GM04504 (cell line): ENCODE results near the gene PANK4.
"Not testable (repeated sequence)": the region's sequence is repeated elsewhere in the genome, so short reads cannot be mapped to it uniquely, and the experiment has no call there.

Experiments
- DNase-seq: peaks from one replicate; pipeline ENCODE4 v3.0.0-alpha.2; 2012; ENCODE audit warnings: low read depth

PANK4 gene

DNA sequence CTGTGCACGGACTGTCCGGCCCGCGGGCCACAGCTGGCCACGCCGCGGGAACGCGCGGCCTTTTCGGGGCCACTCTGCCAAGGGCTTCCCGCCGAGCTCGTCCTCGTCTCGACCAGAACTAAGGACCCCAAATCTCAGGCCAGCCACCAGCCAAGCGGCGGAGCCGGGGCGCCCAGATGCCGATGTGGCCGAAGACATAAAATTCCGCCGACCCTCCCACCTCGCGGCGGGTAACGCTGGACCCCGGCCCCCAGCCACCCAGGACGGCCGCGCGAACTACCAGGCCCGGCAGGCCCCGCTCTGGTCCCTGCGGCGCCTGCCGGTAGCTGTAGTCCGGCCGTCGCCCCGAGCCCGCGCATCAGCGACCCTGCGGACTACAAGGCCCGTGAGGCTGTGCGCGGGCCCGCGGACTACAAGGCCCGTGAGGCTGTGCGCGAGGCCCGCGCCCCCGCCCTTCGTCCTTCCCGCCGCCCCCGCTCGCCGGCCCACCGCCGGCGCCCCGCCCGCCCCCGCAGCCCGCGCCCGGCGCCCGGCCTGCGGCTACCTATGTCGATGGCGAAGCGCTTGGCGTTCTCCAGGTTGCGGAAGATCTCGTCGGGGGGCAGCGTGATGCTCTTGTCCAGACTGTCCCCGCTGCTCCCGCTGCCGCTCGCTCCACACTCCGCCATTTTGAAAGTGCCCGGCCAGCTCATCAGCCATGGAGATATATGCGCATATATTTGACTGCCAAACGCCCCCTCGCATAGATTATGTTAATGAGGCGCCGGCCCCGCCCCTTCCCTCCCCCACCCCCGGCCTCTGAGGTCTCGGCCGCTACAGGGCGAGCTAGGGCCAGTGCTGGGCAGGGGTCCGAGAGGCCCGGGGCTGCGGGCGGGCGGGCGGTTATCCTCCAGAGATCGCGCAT is at the start of gene PANK4:
Gene PANK4 (minus strand): TSS at position 677 of the 904 bp plus-strand sequence. CDS start 9 bp downstream, at position 668.
- peak; percentile 80 for DNase-seq

DNA sequence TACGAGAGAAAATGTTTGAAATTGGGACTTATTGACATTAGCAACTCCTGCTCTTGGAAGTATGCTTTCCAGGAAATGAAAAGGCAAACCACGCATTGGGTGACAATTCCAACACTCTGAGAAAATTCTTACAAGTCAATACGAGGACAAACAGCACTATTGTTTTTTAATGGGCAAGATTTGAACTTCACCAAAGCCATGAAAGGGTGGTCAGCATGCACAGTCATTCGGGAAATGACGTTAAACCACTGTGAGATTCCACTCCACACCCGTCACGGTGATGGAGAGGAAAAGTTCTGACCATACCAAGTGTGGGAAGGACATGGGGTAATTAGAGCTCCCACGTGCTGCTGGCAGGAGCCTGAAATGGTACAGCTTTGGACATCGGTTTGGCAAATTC is 48.0 kb upstream of the PANK4 start:
- DNase-seq: no peak

DNA sequence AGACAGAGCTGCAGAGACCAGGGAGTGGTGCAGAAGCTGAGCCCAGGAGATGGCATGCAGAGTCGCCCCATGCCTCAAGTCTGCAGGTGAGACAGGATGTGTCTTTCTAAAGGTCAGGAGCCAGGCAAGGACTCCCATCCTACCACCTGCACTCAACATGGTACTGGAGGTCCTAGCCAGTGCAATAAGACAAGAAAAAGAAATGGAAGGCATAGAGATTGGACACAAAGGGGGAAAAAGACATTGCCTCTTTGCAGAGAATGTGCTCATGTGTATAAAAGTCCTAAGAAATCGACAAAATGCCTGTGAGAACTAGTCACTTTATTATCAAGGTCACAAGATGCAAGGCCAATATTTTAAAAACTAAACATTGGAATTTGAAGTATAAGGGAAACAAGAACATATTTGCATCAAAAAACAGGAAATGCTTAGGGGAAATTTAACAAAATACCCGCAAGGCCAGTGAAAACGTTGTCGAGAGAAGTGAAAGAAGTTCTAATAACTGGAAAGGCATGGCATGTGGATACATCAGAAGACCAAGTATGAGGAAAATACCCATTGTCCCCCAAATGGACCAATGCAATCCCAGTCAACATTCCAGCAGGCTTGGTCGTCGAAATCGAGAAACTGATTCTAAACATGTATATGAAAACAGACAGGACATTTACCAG is 47.0 kb upstream of the PANK4 start:
- DNase-seq: no peak

DNA sequence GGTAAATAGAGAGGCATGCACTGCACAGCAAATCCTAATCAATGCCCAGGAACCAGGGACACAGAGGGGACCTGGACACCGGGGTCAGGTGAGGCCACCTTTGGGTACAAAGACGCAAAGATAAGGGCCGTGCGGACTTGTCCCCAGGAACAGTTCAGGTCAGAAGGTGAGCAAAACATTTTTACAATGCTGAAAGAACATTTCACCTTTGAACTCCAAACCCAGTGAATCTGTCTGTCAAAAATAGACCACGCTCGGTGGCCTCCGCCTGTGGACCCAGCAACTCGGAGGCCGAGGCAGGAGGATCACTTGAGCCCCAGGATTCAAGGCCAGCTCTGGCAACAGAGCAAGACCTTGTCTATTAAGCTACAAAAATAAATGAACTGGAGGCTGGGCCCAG is 45.0 kb upstream of the PANK4 start:
- DNase-seq: no peak

DNA sequence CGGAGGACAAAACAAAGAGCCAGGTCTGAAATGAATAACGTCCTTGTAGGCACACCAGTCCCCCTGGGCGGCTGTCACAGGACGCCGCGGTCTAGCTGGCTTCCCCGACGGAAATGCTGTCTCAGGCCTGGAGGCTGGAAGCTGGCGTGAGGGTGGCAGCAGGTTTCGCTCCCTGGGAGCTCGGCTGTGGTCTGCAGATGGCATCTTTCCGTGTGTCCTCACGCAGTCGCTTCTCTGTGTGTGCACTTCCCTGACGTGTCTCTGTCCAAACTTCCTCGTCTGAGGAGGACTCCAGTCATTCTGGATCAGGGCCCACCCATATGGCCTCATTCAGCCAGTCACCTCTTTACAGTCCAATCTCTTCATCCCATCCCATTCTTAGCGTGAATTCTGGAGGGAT is 43.9 kb upstream of the PANK4 start:
- DNase-seq: no peak

DNA sequence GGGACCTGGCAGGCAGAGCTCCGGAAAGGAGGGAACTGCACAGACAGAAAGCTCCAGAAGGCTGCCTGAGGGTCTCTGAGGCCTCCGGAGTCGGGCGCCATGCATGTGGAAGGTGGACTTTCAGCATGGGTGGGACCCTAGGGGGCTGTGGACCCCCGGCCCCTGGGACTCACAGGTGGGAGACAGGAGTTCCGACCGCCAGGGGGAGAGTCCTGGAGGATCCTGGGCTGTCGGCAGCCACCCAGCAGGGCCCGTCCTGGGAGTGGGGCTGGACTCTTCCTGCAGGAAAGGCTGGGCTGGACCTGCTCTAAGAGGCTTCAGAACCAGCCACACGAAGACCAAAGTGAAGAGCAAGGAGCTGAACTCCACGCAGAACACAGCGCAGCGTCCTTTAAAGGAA is 43.3 kb upstream of the PANK4 start:
- DNase-seq: not testable (repeated sequence)

DNA sequence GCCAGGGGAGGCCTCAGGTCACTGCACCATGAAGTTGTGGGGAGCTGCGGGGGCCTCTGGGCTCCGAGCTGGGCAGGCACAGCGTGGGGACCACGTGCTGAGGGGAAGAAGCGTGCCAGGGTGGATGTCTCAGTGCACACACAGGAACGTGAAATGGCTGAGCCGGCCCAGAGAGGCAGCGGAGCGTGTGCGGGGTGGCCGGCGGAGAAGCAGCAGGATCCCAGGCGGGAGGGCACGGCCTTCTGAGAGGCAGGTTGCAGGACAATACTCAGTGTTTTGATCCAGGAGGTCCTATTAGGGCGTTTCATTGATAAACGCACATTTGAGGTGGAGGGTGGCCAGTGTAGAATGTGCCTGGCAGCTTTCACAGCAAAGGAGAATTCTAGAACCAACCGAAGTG is 42.7 kb upstream of the PANK4 start:
- DNase-seq: no peak

DNA sequence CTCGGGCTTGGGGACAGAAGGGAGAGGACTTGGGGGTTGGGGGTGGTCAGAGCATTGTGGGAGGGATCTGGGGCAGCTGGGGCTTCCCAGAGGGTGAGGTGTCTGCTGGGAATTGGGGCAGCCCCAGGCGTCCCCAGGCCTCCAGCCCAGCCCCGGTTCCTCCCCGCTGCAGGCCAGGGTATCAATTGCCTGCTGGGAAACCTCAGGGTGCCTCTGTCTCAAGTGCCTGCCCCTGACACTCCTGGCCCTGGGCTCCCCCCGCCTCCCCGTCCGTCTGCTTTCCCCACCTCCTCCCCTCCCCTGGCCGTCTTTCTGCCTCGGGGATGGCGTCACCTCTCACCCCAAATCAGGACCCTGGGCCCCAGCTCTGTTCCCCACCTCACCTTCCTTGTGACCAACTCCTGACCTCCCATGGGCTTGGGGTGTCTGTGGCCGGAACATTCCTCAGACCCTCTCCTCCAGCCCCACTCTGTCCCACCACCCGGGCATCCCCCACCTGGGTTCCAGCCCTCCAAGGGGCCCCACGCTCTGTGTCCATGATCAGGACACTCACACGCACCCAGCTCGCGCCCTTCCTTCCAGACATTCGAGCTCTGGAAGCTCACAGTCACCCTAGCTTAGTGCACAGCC is 41.9 kb upstream of the PANK4 start:
- DNase-seq: not testable (repeated sequence)

DNA sequence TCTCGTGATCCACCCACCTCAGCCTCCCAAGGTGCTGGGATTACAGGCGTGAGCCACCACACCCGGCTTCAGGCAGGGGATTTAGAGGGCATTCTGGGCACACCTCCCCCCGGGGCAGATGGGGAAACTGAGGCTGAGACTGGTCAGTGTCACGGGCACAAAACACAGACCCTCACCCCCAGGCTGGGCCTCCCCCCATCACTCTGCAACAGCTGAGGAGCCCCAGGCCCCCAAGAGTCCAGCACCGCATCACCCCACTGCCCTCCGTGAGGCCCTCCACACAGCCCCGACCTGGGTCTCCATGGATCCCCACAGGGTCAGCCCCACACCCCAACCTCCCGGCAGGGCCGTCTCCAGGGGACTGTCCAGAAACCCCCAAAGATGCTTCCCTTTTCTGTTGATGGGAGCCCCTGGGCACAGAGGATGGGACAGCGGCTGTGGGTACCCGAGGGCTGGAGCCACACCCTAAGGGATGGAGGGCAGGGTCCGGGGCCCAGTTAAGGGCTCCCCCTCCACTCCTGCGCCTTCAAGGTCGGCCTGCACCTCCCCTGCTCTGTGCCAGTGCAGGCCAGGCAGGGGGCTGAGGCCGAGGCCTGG is 40.8 kb upstream of the PANK4 start:
- no peak for DNase-seq

DNA sequence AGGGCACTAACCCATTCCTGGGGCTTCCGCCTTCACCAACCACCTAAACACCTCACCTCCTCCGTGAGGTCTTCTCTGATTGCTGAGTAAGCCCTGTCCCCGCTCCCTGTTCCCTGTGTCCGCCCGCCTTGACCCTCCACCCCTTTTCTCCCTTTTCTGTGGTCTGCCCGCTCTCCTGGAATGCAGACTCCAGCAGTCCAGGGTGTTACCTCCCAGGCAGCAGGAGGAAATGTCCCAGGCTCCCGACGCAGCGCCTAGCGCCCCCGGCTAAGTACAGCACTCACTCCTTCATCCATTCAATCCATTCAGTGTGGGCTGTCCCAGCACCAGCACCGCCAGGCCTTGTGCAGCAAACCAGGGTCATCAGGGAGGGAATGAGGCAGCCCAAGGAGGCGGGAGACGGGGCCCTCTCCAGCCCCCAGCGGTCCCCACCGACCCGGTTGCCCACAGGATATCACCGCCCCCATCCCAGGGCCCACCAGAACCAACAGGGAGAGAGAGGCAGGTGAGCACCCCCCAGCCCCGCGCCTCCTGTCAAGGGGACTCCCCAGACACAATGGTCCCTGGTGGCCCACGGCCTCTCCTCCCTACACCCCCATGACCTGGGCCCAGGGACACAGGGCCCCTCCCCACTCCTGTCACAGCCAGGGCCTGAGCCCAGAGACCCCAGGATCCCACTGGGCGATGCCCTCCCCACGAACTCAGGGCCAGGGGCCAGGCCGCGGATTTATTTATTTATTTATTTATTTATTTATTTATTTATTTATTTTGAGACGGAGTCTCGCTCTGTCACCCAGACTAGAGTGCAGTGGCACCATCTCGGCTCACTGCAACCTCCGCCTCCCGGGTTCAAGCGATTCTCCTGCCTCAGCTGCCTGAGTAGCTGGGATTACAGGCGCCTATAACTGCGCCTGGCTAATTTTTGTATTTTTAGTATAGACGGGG is 40.0 kb upstream of the PANK4 start:
- DNase-seq: no peak

DNA sequence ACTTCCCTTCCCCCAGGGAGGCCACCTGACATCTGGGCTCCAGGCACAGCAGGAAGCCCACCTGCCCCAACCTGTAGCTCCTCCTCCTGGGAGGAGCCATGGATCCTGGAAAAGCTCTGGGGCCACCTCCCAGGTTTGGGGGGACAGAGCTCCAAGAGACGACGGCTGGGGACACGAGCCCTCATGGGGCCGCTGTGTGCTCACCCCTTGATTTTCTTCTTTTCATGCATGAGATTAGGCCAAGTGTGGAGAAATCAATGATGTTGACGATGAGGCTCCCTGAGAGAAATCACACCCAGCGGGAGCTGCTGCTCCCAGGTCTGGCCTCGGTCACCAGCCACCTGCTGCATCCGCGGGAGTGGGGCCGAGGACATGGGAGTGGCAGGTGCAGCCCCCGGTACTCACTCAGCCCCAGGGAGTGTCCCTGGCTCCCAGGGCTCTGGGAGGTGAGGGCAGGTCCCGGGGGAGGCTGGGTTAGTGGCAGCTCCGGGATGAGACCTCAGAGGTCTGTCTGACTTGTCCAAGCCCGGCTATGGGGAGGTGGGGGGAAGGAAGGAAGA is 38.5 kb upstream of the PANK4 start:
- DNase-seq: no peak

DNA sequence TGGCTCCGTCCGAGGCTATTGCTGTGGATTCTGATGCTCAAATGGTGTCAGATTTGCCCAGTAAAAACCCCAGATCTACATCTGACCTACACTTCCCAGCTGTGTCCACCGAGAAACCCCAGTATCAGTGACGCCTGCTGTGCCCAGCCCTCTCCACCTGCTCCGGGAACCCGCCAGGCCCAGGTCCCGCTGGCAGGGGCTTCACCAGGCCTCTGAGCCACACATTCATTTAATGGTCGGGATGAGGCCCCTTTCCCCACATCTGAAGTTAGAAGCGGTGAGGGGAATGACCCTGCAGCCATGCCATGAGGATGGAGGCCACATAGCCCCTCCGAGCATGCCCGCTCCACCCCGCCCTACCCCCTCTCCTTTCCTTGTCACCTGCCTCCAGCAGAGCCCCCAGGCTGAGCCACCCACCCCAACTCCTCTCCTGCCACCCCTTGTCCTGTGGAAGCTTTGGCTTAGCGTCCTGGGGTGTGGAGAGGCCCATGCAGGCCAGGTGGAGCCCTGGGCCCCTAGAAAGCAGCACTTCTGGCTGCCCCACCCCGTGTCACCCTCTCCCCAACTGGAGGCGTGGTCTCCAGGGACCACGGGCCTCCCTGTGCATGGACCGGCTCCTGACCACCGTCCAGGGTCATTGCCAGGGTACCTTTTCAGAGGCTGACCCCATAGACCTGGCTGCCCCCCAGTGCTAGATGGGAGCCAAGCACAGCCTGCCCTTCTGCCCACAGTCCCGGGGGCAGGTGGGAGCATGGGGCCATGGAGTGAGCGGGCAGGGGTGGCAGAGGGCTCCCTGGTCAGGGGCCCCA is 37.8 kb upstream of the PANK4 start:
- no peak for DNase-seq

DNA sequence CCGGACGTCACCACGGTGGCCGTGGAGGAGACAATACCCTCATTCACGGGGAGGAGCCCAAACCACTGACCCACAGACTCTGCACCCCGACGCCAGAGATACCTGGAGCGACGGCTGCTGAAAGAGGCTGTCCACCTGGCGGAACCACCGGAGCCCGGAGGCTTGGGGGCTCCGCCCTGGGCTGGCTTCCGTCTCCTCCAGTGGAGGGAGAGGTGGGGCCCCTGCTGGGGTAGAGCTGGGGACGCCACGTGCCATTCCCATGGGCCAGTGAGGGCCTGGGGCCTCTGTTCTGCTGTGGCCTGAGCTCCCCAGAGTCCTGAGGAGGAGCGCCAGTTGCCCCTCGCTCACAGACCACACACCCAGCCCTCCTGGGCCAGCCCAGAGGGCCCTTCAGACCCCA is 36.8 kb upstream of the PANK4 start:
- DNase-seq: no peak

DNA sequence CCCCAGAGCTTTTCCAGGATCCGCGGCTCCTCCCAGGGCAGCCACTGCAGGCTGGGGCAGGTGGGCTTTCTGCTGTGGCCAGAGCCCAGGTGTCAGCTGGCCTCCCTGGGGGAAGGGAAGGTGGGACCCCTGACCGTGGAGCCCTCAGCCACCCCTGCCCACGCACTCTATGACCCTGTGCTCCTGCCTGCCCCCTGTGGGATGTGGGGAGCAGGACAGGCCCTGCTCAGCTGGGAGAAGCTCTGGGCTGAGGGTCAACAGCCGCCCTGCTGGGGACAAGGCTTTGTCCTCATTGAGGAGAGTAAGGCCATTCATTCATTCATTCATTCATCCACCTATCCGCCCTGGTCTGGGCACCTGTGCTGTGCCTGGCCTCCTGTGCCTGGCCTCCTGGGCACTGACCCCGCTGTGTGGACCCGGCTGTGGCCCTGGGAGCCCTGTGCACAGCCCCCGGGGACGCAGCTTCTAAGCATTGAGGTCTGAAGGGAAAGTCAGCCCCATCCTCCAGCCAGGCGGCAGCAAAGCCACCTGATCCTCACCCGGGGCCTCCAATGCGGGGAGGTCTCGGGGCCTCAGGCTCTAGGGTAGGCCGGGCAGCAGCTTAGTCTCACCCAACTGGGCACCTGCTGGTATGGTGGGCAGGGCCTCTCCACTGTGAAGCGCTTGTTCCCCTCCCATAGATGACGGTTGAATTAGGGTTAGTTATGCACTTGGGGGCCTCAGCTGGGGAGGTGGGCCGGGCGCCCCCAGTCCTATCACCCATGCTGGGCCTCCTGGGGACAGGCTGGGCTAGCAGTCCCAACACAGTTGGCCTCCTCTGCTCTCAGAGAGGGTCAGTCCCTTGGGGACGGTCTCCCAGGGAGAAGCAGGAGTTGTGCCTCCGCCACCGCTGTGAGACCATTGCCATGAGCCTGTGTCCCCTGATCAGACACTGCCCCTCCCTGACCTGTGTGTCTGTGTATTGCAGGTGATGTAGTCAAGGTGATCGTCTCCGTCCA is 35.8 kb upstream of the PANK4 start:
- no peak for DNase-seq

DNA sequence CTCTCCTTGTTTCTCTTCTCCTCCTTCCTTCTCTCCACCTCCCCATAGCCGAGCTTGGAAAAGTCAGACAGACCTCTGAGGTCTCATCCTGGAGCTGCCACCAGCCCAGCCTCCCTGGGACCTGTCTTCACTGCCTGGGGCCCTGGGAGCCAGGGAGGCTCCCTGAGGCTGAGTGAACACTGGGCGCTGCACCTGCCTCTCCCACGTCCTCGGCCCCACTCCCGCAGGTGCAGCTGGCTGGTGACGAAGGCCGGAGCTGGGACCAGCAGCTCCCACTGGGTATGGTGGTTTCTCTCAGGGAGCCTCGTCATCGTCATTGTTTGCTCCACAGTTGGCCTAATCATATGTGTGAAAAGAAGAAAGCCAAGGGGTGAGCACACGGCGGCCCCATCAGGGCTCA is 35.0 kb upstream of the PANK4 start:
- DNase-seq: no peak

DNA sequence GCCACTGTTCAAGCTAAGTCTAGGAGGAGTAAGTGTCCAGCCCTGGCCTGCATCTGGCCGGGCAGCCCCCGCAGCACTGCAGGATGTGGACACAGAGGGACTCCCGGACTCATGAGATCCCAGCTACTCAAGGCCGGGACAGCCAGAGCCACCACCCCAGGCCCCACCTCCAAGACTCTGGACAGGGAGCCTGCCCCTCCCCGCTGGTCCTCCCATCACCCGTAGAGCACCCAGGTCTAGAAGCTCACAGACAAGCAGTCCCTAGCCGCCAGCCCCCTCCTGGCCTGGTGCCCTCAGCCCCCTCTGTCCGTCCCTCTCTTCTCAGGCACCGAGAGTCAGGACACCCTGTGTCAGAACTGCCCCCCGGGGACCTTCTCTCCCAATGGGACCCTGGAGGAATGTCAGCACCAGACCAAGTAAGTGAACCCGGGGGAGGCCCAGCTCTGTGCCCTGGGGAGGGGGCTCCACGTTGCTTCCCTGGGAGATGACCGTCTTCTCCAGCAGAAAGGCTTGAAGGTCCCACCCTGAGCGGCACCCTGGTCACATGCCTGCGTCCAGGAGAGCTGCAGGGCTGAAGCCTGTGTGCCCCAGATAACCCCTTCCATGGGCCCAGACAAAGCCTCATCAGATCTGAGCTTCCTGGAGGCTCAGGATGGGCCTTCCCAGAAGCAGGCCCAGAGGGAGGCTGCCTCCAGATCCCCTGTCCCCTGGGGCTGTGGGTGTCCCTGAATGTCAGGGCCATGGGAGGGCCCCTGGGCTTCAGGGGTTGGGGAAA is 34.1 kb upstream of the PANK4 start:
- DNase-seq: no peak

DNA sequence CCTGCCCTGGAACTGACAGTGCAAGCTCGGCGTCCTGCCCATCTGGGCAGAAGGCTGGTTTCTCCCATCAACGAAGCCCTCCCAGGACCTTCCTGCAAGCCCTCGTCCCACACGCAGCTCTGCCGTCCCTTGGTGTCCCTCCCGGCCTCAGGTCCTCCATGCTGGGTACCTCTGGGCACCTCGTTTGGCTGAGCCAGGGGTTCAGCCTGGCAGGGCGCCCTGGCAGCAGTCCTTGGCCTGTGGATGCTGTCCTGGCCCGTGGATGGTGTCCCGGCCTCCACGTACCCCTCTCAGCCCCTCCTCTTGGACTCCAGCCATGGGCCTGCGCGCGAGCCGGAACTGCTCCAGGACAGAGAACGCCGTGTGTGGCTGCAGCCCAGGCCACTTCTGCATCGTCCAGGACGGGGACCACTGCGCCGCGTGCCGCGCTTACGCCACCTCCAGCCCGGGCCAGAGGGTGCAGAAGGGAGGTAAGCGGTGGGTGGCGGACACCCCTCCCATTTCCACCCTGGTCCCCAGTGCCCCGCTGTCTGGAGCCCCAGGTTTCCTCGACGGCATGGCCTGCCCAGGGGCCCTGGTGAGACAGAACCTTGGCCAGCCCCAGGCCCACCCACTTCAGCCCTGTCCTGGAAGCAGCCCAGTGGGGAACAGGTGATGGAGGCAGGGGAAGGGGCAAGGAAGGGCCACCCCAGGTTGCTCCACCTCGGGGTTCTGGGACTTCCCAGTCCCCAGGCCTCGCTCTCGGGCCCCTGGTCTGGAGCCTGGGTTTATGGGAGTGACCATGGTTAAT is 33.3 kb upstream of the PANK4 start:
- DNase-seq: no peak
